ENCODE results near the gene CA5A. TPM values are rescaled to one million over a fixed set of nuclear protein-coding genes. Genes with fewer than 3 reads are reported as not detected.

Gene CA5A
- polyA plus RNA-seq, 12 donors, result 0.03 to 0.45 (median 0.09) TPM; not detected in 2

GRCh38 chr16:87851141-87851587, 85.2 kb downstream of the CA5A start:
- DNase-seq, result no peak

GRCh38 chr16:87850009-87851006, 86.0 kb downstream of the CA5A start:
- DNase-seq, result no peak

DNA sequence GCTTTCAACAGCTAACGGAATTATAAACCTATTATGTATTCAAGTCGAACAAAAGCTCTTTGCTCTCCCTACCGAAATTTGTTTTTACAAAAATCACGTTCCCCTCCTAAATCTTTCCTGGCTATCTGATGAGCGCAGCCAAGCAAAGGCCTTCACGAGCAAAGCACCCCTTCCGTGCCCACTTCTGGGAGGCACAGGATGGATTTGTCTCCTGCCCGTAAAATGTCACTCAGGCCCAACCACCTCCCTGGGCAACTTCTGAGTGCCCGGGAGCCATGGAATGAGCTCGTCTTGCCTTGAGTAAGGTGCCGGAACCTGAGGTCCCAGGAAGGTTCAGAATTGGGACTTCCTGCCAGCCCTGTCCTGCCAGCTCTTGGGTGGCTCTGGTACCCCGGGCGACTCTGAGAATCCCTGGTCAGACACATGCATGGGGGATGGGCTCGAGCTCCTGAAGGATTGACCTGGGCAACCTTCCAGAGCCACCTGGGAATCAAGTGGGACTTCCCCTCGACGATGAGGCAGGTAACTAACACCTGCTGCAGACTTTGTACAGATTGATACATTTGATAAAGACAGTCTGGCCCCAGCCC, 86.8 kb downstream of the CA5A start:
- no peak for DNase-seq

DNA sequence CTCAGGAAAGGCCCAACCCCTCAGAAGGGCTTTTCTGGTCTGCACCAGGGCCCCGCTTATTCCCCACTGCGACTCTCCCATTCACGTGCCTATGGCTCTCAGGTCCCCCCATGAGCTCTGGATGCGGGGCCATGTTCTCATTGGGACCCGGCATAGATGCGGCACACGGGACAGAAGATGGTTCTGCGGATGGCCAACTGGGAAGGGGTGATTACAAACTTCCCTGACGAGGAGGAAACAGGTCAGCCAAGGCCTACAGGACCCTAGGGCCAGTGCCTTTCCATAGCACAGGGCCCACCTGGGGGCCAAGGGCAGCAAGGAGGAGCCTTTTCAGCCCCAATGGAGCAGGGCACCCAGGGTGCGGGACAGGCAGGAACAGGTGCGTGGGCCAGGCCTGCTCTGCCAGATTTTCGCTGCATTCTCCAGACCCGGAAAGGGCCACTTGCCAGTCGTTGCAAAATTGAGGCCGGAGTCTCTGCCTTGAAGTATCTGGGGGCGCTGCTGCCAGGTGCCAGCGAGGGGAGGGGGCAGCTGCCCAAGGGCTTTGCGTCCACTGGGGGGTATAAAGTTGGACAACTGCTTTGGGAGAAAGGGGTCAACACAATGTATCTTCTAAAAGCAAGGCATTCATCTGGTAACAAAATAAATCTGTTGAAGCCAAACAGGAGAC, 87.5 kb downstream of the CA5A start:
- no peak for DNase-seq

- no peak for DNase-seq
Measured at GRCh38 chr16:87847785-87848675, 88.3 kb downstream of the CA5A start.

DNA sequence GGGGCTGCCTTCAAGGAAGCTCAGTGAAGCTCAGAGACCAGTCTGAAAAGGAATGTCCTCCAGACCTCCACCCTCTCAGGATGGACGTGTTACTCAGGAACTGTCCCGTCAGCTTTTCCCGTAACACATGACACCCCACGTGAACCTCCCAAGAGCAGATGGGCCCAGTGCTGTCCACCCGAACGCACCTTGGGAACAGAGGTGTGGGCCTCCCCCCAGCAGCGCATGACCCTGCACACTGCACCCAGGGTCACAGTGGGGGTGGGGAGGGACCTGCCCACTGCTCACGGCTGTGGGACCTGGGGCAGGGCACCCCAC, 88.9 kb downstream of the CA5A start:
- DNase-seq, result no peak

GRCh38 chr16:87846705-87847466, 89.4 kb downstream of the CA5A start:
- DNase-seq, result no peak

GRCh38 chr16:87845807-87846619, 90.3 kb downstream of the CA5A start:
- DNase-seq, result no peak

- DNase-seq, result no peak
Measured at GRCh38 chr16:87845213-87845612, 91.1 kb downstream of the CA5A start.

GRCh38 chr16:87844809-87845208, 91.5 kb downstream of the CA5A start:
- no peak for DNase-seq

DNA sequence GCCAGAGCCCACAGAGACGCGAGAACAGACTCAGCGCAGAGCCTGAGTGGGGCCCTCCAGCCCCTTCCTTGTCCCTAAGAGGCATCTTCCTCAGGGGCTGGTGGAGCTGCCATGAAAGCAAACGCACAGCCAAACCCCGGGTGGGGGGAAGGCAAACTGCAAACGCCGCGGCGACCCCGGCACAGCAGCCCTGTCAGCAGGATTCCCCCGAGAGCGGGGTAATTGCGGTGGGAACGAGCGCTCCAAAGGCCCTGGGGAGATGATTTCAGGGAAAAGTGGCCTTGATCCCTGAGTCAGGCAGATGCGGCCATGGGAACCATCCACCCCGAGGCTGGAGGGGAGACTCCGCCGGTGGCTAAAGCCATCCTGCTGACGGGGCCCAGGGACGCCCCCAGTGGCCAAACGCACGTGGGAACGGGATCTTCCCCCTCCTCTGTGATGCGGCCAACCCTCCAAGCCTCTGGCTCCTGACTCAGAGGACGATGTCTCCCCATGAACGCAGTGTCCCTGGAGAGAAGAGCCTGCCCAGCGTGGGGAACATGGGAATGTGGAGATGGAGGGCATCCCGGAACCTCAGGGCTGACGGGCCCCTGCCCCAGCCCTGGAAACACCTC, 92.1 kb downstream of the CA5A start:
- DNase-seq, result no peak

DNA sequence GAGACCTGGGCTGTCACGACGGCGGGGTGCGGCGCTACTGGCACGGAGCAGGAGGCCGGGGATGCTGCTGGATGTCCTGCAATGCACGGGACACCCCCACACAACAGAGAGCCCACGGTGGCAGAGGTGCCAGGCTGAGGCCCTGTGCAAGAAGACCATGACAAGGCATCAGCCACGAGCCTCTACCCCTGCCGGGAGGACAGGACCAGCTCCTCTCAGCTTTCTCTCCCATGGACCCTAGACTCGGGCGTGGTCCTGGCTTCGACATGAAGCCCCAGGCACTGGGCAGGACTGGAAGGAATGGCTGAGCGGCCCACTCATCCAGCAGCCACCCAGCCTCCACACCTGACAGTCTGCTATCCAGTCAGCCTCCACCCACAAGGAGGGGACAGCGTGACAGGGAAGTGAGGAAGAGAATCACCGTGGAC, 92.6 kb downstream of the CA5A start:
- DNase-seq, result no peak

- no peak for DNase-seq
Measured at GRCh38 chr16:87842209-87842869, 94.0 kb downstream of the CA5A start.

DNA sequence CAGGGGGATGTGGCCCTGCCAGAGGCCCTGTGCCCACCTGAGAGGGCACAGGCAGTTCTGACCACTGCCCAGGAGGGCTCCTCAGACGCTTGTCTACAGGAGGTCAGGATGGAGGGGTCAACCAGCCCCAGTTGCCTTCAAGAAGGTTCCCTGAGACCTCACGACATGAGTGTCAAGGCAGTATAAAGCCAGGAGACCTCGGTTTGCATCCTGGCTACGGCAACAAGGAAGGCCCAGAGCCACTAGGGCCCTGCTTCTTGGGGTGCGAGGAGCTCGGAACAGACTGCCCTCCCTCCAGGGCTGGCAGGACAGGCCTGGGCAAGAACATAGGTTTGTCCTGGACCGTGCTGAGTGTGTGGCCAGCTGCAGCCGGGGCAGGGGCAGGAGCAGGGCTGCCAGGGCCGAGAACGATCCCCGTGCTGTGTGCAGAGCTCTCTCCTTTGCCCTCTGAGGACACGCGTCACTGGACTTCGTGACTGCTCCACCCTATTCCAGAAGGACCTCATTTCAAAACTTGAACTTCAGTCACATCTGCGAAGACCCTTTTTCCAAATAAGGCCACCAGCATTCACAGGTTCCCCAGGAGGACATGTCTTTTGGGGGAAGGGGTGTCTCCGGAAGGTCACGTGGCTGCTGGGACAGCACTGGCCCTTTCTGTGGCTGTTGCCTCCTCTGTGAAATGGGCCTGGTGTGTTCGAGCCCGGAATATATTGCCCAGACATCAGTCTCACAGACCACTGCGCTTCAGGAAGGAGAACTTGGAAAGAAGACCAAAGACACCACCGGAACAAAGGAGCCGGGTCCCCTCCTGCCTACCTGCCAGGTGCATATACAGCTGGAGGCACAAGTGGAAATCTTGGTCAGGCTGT, 94.8 kb downstream of the CA5A start:
- DNase-seq, result no peak

DNA sequence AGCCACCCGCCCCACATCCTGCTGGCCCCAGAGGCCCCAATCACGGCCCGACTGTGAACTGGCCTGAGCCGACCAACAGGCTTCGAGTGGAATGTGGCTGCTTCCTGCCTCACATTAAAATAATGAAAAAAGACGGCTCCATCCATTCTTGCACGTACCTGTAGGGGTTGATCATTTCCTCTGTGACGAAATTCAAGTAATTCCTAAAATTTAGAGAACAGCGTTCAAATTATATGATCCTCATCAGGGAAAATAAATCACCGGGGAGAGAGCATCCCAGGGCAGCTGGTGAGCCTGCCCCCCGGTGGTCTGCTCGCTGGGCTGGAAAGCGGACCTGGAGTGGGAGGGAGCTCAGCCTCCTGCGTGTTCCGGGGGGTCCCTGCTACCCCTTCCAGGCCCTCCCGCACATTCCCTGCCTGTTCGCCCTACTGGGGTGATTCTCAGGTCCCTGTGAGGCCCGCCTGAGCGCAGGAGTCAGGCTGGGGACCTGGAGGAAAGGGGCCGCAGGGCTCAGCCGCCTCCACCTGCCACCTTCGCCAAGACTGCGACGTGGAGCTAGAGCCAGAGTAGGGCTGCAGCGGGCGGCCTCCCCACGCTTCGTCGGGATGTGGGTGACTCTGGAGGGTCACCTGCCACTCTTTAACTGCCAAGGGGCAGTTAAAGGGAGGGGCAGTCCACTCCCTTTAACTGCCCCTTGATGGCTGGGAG, 95.9 kb downstream of the CA5A start:
- no peak for DNase-seq

- DNase-seq, result no peak
Measured at GRCh38 chr16:87839542-87840270, 96.6 kb downstream of the CA5A start.
